GM21528 (cell line): ENCODE data around the gene ARPC2.
"Not testable (repeated sequence)": the region's sequence is repeated elsewhere in the genome, so short reads cannot be mapped to it uniquely, and the experiment has no call there.

ENCODE experiments used
- ATAC-seq: cut with Tn5 transposase; IDR thresholded peaks from one replicate; pipeline ENCODE4 v1.9.1; 2021; ENCODE audit warnings: mild to moderate bottlenecking, moderate library complexity; ENCODE audit not compliant: unreplicated experiment, low FRiP score

ARPC2 gene

GRCh38 chr2:218269900-218270720 is 53.1 kb downstream of the ARPC2 start, which contains the start of the genes AAMP and PNKD:
Gene AAMP, minus strand, starts transcription at chr2:218270137. Its CDS starts 51 bp downstream, at chr2:218270086.
Gene PNKD, plus strand, starts transcription at chr2:218270519. Its CDS starts 17 bp downstream, at chr2:218270536.
- peak; percentile 88 for ATAC-seq

- peak; percentile 2 for ATAC-seq
These were observed 53.9 kb downstream of the ARPC2 start for GRCh38 chr2:218270721-218271486.

GRCh38 chr2:218271487-218271797 is 54.5 kb downstream of the ARPC2 start:
- ATAC-seq = no peak

GRCh38 chr2:218271865-218272530 is 55.0 kb downstream of the ARPC2 start:
- ATAC-seq = no peak

GRCh38 chr2:218272531-218273212 is 55.7 kb downstream of the ARPC2 start:
- no peak for ATAC-seq

DNA sequence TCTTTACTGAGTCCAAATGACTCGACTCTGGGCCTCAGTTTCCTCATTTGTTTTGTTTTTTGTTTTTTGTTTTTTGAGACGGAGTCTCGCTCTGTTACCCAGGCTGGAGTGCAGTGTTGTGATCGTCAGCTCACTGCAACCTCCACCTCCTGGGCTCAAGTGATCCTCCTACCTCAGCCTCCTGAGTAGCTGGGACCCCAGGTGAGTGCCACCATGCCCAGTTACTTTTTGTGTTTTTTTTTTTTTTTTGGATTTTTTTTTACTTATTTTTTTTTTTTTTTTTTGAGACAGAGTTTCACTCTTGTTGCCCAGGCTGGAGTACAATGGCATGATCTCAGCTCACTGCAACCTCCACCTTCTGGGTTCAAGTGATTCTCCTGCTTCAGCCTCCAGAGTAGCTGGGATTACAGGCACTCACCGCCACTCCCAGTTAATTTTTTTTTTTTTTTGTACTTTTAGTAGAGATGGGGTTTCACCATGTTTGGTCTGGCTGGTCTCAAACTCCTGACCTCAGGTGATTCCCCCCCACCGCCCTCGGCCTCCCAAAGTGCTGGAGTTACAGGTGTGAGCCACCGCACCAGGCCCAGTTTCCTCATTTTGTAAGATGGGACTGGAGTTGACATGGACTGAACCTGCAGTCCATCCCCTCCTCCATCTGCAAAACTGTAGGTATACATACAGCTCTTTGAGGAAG is 56.4 kb downstream of the ARPC2 start:
- not testable (repeated sequence) for ATAC-seq

- no peak for ATAC-seq
These were observed 56.9 kb downstream of the ARPC2 start for GRCh38 chr2:218273908-218274249.

DNA sequence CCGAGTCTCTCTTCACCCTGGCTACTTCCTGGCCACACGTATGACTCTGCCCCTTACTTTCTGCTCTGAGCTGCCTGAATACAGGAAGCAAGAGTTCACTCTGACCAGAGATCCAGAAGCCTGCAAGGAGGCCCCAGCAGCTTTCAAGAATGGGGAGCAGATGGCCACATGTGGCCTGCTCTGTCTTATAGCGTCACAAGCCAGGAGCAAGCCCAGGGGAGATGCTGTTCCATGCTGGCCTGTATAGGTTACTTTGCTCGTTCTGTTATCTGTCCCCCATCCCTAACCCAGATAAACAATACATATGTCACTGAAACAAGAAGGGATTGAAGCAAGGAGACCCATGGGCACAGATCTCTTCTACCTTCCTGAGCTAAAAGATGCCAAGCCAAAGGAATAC is 57.6 kb downstream of the ARPC2 start:
- ATAC-seq = no peak

- ATAC-seq = no peak
These were observed 58.5 kb downstream of the ARPC2 start for GRCh38 chr2:218275371-218276072.

GRCh38 chr2:218276986-218277755 is 60.2 kb downstream of the ARPC2 start:
- ATAC-seq = no peak

DNA sequence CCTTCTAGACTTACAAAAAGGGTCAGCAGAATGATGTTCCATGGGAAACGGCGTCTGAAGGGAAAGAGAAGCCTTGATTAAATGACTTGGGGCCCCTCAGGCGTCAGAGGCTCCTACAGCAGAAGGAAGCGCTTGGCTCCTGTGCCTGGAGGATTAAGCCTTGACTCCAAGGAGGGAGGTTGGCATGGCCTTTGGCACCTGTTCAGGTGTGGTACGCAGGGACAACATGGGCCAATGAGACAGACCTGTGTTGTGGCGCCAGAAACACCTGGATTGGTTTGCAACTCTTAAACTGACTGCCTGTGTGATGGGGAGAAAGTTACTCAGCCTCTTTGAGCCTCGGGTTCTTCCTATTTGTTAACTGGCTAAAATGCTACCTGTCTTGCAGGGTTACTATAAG is 60.9 kb downstream of the ARPC2 start:
- no peak for ATAC-seq

GRCh38 chr2:218278531-218279360 is 61.8 kb downstream of the ARPC2 start:
- no peak for ATAC-seq

- ATAC-seq = no peak
These were observed 63.4 kb downstream of the ARPC2 start for GRCh38 chr2:218280260-218280870.

GRCh38 chr2:218281449-218281848 is 64.5 kb downstream of the ARPC2 start:
- ATAC-seq = no peak

GRCh38 chr2:218282173-218282991 is 65.4 kb downstream of the ARPC2 start:
- no peak for ATAC-seq

DNA sequence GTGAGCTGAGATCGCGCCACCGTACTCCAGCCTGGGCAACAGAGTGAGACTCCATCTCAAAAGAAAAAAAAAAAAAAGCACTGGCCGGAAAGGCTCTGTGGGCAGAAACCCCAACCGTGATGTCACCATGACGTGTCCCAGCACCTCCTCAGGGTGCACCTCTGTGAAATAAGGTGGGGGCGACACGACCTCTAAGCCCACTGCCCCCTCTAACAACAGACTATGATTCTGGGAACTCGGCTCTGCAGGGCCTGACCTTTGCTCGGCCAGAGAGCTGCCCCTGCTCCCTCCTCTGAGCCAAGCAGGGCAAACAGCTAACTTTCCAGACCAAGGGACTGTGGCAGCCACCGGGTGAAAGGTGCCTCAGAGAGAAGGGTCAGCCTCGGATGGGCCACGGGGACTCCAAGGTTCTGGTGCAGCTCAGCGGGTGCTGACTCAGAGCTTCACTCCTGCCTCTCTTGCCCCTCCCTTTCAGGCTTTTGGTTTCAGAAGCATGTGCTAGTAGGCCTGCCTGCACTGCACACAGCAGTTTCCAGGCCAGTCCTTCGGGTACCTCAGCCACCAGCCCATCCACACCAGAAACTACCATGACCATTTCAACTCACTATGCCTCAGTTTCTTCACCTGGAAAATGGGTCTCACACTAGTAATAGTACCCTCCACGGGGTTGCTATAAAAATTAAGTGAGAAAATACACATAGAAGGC is 67.3 kb downstream of the ARPC2 start:
- ATAC-seq = no peak
